Small intestine (tissue), 7 donors: ENCODE data around the gene ADCY10. TPM values are rescaled to one million over a fixed set of nuclear protein-coding genes. Genes with fewer than 3 reads are reported as not detected.
"Not testable (repeated sequence)": the region's sequence is repeated elsewhere in the genome, so short reads cannot be mapped to it uniquely, and the experiment has no call there.

Experiments
- DNase-seq, 2 donors: peaks; one replicate each; pipeline versions ENCODE4 v3.0.0 to v3.0.0-alpha.2; 2013
- FAIRE-seq: peaks from 2 replicates; lab custom pipeline; 2012; peaks lifted over from hg19 to GRCh38; lab: Jason Lieb, UNC
- H3K27ac ChIP-seq, 3 donors: one replicate each; pipeline ENCODE4 v1.5.1; 2013; ENCODE audit warnings: low read length in 2 of 3, mild to moderate bottlenecking in 2 of 3, control low read depth in 1 of 3, inconsistent platforms in 1 of 3, low read depth in 1 of 3, moderate library complexity in 1 of 3
- H3K27me3 ChIP-seq, 3 donors: one replicate each; pipeline ENCODE4 v1.6.1; 2013; ENCODE audit warnings: low read length in 3 of 3, inconsistent platforms in 1 of 3; ENCODE audit not compliant: control insufficient read depth in 3 of 3, insufficient read depth in 3 of 3
- H3K36me3 ChIP-seq, 3 donors: one replicate each; pipeline ENCODE4 v1.6.1; 2013; ENCODE audit warnings: low read length in 3 of 3, inconsistent platforms in 1 of 3, low read depth in 1 of 3, mild to moderate bottlenecking in 1 of 3, moderate library complexity in 1 of 3; ENCODE audit not compliant: control insufficient read depth in 3 of 3, insufficient read depth in 2 of 3
- H3K4me1 ChIP-seq, 3 donors: one replicate each; pipeline ENCODE4 v1.6.1; 2013; ENCODE audit warnings: low read length in 2 of 3, inconsistent platforms in 1 of 3, low read depth in 1 of 3, mild to moderate bottlenecking in 1 of 3, moderate library complexity in 1 of 3; ENCODE audit not compliant: control insufficient read depth in 3 of 3, insufficient read depth in 2 of 3
- H3K4me3 ChIP-seq, 3 donors: one replicate each; pipeline ENCODE4 v1.5.1; 2013; ENCODE audit warnings: low read length in 3 of 3, control low read depth in 1 of 3, inconsistent platforms in 1 of 3, low read depth in 1 of 3, mild to moderate bottlenecking in 1 of 3, moderate library complexity in 1 of 3
- H3K9me3 ChIP-seq, 2 donors: one replicate each; pipeline ENCODE4 v1.6.1; 2013; ENCODE audit warnings: low read depth in 1 of 2, low read length in 1 of 2; ENCODE audit not compliant: control insufficient read depth in 2 of 2, insufficient read depth in 1 of 2
- WGBS, 3 donors: extraction: QIAGEN DNeasy Blood & Tissue Kit; methylation state at CpG; one replicate each; pipeline ENCODE4 v1.1.7; 2013; 5-methylcytosine and 5-hydroxymethylcytosine counted together
- polyA plus RNA-seq, 4 donors: library from polyadenylated mRNA; stranded (reverse) in 3 of 4; unstranded in 1 of 4; fragments of 200-250 nt in 3 of 4; fragments of 120-200 nt in 1 of 4; gene quantifications; one replicate each; pipeline versions ENCODE4 v1.2.1 to v1.2.3, GENCODE V29; 2013
- donor health status: healthy with polysubstance abuse.
- donor health status: control.
- donor health status: control.
- donor health status: Bipolar disorder and iron deficiency.
- donor health status: healthy.

ADCY10 gene
- polyA plus RNA-seq, 4 donors = 0.15 to 1.1 (median 0.40) TPM; not detected in 1

- DNase-seq (no peak), FAIRE-seq (no peak)
- H3K36me3 ChIP-seq = no peaks in the 10 kb centered on the region
- 87 to 97% (median 93%) methylated on average over 5 of the region's 5 CpGs for WGBS, 3 donors
- H3K4me1 ChIP-seq = no peaks in the 10 kb centered on the region
- no peak overlapping the region for H3K4me3 ChIP-seq
- no peak overlapping the region for H3K27ac ChIP-seq
- H3K9me3 ChIP-seq = no peaks in the 10 kb centered on the region
- H3K27me3 ChIP-seq = no peaks in the 10 kb centered on the region
Measured at GRCh38 chr1:167863921-167864279, 50.0 kb downstream of the ADCY10 start.

- DNase-seq, H3K27me3 ChIP-seq, H3K4me1 ChIP-seq, H3K4me3 ChIP-seq, H3K36me3 ChIP-seq, FAIRE-seq, H3K9me3 ChIP-seq, H3K27ac ChIP-seq: not testable (repeated sequence)
- 92 to 94% (median 93%) methylated on average over 26 of the region's 26 CpGs for WGBS, 3 donors
Measured at GRCh38 chr1:167863191-167863920, 50.6 kb downstream of the ADCY10 start.

- FAIRE-seq = no peak
- DNase-seq = no peak
- WGBS, 3 donors = 97 to 100% (median 99%) methylated on average over 1 of the region's 1 CpG
- no peaks in the 10 kb centered on the region for H3K9me3 ChIP-seq
- H3K27ac ChIP-seq = no peak overlapping the region
- H3K27me3 ChIP-seq = no peaks in the 10 kb centered on the region
- H3K4me3 ChIP-seq = no peak overlapping the region
- H3K4me1 ChIP-seq = no peaks in the 10 kb centered on the region
- H3K36me3 ChIP-seq = no peaks in the 10 kb centered on the region
Measured at GRCh38 chr1:167862432-167863076, 51.4 kb downstream of the ADCY10 start.

GRCh38 chr1:167861664-167862381 is 52.1 kb downstream of the ADCY10 start:
- Histone ChIP-seq H3K36me3 (no peaks in the 10 kb centered on the region), H3K27me3 (no peaks in the 10 kb centered on the region), H3K9me3 (no peaks in the 10 kb centered on the region), H3K4me1 (no peaks in the 10 kb centered on the region), H3K27ac (no peak overlapping the region), H3K4me3 (no peak overlapping the region)
- FAIRE-seq (no peak), DNase-seq (no peak)
- whole genome bisulfite sequencing, 3 donors = 82 to 85% (median 84%) methylated on average over 8 of the region's 8 CpGs

GRCh38 chr1:167860231-167860923 is 53.6 kb downstream of the ADCY10 start:
- Histone ChIP-seq H3K36me3 (no peaks in the 10 kb centered on the region), H3K9me3 (no peaks in the 10 kb centered on the region), H3K4me1 (no peaks in the 10 kb centered on the region), H3K4me3 (no peak overlapping the region), H3K27me3 (no peaks in the 10 kb centered on the region), H3K27ac (no peak overlapping the region)
- FAIRE-seq = no peak
- DNase-seq = no peak

- FAIRE-seq = no peak
Measured at GRCh38 chr1:167856711-167857418, 57.1 kb downstream of the ADCY10 start.

GRCh38 chr1:167854184-167854583 is 59.8 kb downstream of the ADCY10 start:
- WGBS, 3 donors = 66 to 73% (median 68%) methylated on average over 5 of the region's 5 CpGs
- H3K4me3 ChIP-seq = no peak overlapping the region
- FAIRE-seq = no peak
- H3K4me1 ChIP-seq = no peaks in the 10 kb centered on the region
- no peak for DNase-seq
- no peak overlapping the region for H3K27ac ChIP-seq
- no peaks in the 10 kb centered on the region for H3K36me3 ChIP-seq
- no peaks in the 10 kb centered on the region for H3K27me3 ChIP-seq
- H3K9me3 ChIP-seq = no peaks in the 10 kb centered on the region

More at GRCh38 chr1:167856711-167857418, 57.1 kb downstream of the ADCY10 start:
- Histone ChIP-seq H3K27me3 (no peaks in the 10 kb centered on the region), H3K4me1 (no peaks in the 10 kb centered on the region), H3K27ac (no peak overlapping the region), H3K4me3 (no peak overlapping the region), H3K36me3 (no peaks in the 10 kb centered on the region), H3K9me3 (no peaks in the 10 kb centered on the region)
- WGBS, 3 donors = 85 to 92% (median 90%) methylated on average over 7 of the region's 7 CpGs
- no peak for DNase-seq

GRCh38 chr1:167849666-167850065 is 64.3 kb downstream of the ADCY10 start:
- no peaks in the 10 kb centered on the region for H3K9me3 ChIP-seq
- FAIRE-seq (no peak), DNase-seq (no peak)
- no peak overlapping the region for H3K4me3 ChIP-seq
- H3K27ac ChIP-seq = no peak overlapping the region
- H3K36me3 ChIP-seq = no peaks in the 10 kb centered on the region
- 87 to 92% (median 89%) methylated on average over 7 of the region's 7 CpGs for WGBS, 3 donors
- H3K4me1 ChIP-seq = no peaks in the 10 kb centered on the region
- H3K27me3 ChIP-seq = no peaks in the 10 kb centered on the region
